Measurements from ENCODE around the gene CDC42BPA. TPM values are rescaled to one million over a fixed set of nuclear protein-coding genes. Genes with fewer than 3 reads are reported as not detected.

CDC42BPA gene
- total and polyA plus RNA-seq, 2 donors (not counting 1 experiment from before 2014, with no cell fraction given), result 26.4 to 77.1 TPM

DNA sequence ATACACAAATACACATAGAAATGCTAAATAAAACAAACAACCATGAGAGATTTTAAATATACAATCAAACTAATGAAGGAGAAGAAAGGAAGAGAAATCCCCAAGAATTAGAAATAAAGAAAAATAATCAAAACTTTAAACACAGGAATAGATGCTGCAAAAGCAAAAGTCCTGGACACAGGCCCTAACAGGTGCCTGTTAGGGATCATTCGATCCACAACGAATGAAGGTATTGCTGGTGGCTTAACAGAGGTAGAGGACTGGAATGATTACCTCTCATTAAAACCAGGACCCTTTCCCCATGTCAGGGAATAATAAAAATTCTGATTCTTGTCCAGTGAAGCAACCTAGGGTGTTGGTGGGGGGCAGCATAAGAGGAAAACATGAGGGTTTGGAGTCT, 56.8 kb downstream of the CDC42BPA start:
- no peak for TF ChIP-seq CTCF (conservative IDR thresholded peaks at IDR 0.05 in 1 of 2, IDR thresholded peaks at IDR 0.05 in 1 of 2; ENCODE audit: low read depth in 1 of 2, low read length in 2 of 2)
- no peak for TF ChIP-seq EZH2 (IDR thresholded peaks at IDR 0.05; ENCODE audit: low read length, missing control alignments)
- Histone ChIP-seq H3K79me2 (ENCODE audit: control insufficient read depth, insufficient read depth, low read length) (peaks cover 28% of the 10 kb centered on the region), H3K27me3 (ENCODE audit: control insufficient read depth, insufficient read depth, low read length) (no peaks in the 10 kb centered on the region), H4K20me1 (ENCODE audit: control insufficient read depth, extremely low read depth, insufficient read depth, low read length) (no peaks in the 10 kb centered on the region), H3K36me3 (ENCODE audit: control insufficient read depth, insufficient read depth, low read length) (no peaks in the 10 kb centered on the region), H3K4me1 (ENCODE audit: control insufficient read depth, extremely low read depth, insufficient read depth, low read length) (no peaks in the 10 kb centered on the region), H3K27ac (ENCODE audit: insufficient read depth, low read length) (no peak overlapping the region), H2AFZ (ENCODE audit: low read length) (no peak overlapping the region), H3K9me3 (ENCODE audit: control insufficient read depth, insufficient read depth, low read depth, low read length) (no peaks in the 10 kb centered on the region), H3K9ac (ENCODE audit: insufficient read depth, low read length) (no peak overlapping the region), H3K4me3 (replicated peaks in 1 of 4; ENCODE audit: control extremely low read depth in 1 of 4, insufficient read depth in 1 of 4, low read depth in 3 of 4, low read length in 4 of 4) (no peak overlapping the region), H3K4me2 (ENCODE audit: extremely low read depth, insufficient read depth, low read length) (no peak overlapping the region)
- DNase-seq (ENCODE audit: low read depth in 2 of 2), result no peak

- H4K20me1 ChIP-seq (ENCODE audit: control insufficient read depth, extremely low read depth, insufficient read depth, low read length), result no peaks in the 10 kb centered on the region
- DNase-seq (ENCODE audit: low read depth in 2 of 2), result no peak
- H3K4me1 ChIP-seq (ENCODE audit: control insufficient read depth, extremely low read depth, insufficient read depth, low read length), result no peaks in the 10 kb centered on the region
- peaks cover 30% of the 10 kb centered on the region for H3K79me2 ChIP-seq (ENCODE audit: control insufficient read depth, insufficient read depth, low read length)
- no peaks in the 10 kb centered on the region for H3K9me3 ChIP-seq (ENCODE audit: control insufficient read depth, insufficient read depth, low read depth, low read length)
- H3K4me3 ChIP-seq (replicated peaks in 1 of 4; ENCODE audit: control extremely low read depth in 1 of 4, insufficient read depth in 1 of 4, low read depth in 3 of 4, low read length in 4 of 4), result no peak overlapping the region
- H3K36me3 ChIP-seq (ENCODE audit: control insufficient read depth, insufficient read depth, low read length), result no peaks in the 10 kb centered on the region
- no peak overlapping the region for H3K4me2 ChIP-seq (ENCODE audit: extremely low read depth, insufficient read depth, low read length)
- H2AFZ ChIP-seq (ENCODE audit: low read length), result no peak overlapping the region
- TF ChIP-seq EZH2 (IDR thresholded peaks at IDR 0.05; ENCODE audit: low read length, missing control alignments) (no peak), CTCF (conservative IDR thresholded peaks at IDR 0.05 in 1 of 2, IDR thresholded peaks at IDR 0.05 in 1 of 2; ENCODE audit: low read depth in 1 of 2, low read length in 2 of 2) (no peak)
- no peak overlapping the region for H3K27ac ChIP-seq (ENCODE audit: insufficient read depth, low read length)
- H3K9ac ChIP-seq (ENCODE audit: insufficient read depth, low read length), result no peak overlapping the region
- no peaks in the 10 kb centered on the region for H3K27me3 ChIP-seq (ENCODE audit: control insufficient read depth, insufficient read depth, low read length)
These were observed 57.9 kb downstream of the CDC42BPA start for GRCh38 chr1:227260433-227260832.

GRCh38 chr1:227257964-227258363, 60.3 kb downstream of the CDC42BPA start:
- Histone ChIP-seq H3K4me1 (ENCODE audit: control insufficient read depth, extremely low read depth, insufficient read depth, low read length) (no peaks in the 10 kb centered on the region), H3K36me3 (ENCODE audit: control insufficient read depth, insufficient read depth, low read length) (no peaks in the 10 kb centered on the region), H4K20me1 (ENCODE audit: control insufficient read depth, extremely low read depth, insufficient read depth, low read length) (no peaks in the 10 kb centered on the region), H3K27ac (ENCODE audit: insufficient read depth, low read length) (no peak overlapping the region), H3K79me2 (ENCODE audit: control insufficient read depth, insufficient read depth, low read length) (peaks cover 25% of the 10 kb centered on the region), H2AFZ (ENCODE audit: low read length) (no peak overlapping the region), H3K27me3 (ENCODE audit: control insufficient read depth, insufficient read depth, low read length) (no peaks in the 10 kb centered on the region), H3K9ac (ENCODE audit: insufficient read depth, low read length) (no peak overlapping the region), H3K9me3 (ENCODE audit: control insufficient read depth, insufficient read depth, low read depth, low read length) (no peaks in the 10 kb centered on the region), H3K4me3 (replicated peaks in 1 of 4; ENCODE audit: control extremely low read depth in 1 of 4, insufficient read depth in 1 of 4, low read depth in 3 of 4, low read length in 4 of 4) (no peak overlapping the region), H3K4me2 (ENCODE audit: extremely low read depth, insufficient read depth, low read length) (no peak overlapping the region)
- TF ChIP-seq CTCF (conservative IDR thresholded peaks at IDR 0.05 in 1 of 2, IDR thresholded peaks at IDR 0.05 in 1 of 2; ENCODE audit: low read depth in 1 of 2, low read length in 2 of 2) (no peak), EZH2 (IDR thresholded peaks at IDR 0.05; ENCODE audit: low read length, missing control alignments) (no peak)
- DNase-seq (ENCODE audit: low read depth in 2 of 2), result no peak
